ENCODE results near the gene ZDHHC14.

- TF ChIP-seq CTCF (conservative IDR thresholded peaks at IDR 0.05; ENCODE audit: low read depth, low read length), result no peak
- no peak for TF ChIP-seq EZH2 (IDR thresholded peaks at IDR 0.05; ENCODE audit: low read length, unreplicated experiment)
- TF ChIP-seq EZH2phosphoT487 (IDR thresholded peaks at IDR 0.05; ENCODE audit: borderline replicate concordance, low read length), result no peak
Observed at GRCh38 chr6:157385482-157385881, 4.5 kb downstream of the ZDHHC14 start.

All from PC-3 (cell line).